Activated CD8-positive, alpha-beta memory T cell treated with anti-CD3 and anti-CD28 coated beads, Interleukin-2, amount 50 U/mL, for 48 hours (primary cell): ENCODE results near the gene ZNF214.
"Not testable (repeated sequence)": the region's sequence is repeated elsewhere in the genome, so short reads cannot be mapped to it uniquely, and the experiment has no call there.

Experiments used
- DNase-seq: peaks from one replicate; pipeline ENCODE4 v3.0.0-alpha.2; 2020

Gene ZNF214

GRCh38 chr11:6986487-6986886 lies 33.7 kb downstream of the ZNF214 start:
- DNase-seq, result no peak

DNA sequence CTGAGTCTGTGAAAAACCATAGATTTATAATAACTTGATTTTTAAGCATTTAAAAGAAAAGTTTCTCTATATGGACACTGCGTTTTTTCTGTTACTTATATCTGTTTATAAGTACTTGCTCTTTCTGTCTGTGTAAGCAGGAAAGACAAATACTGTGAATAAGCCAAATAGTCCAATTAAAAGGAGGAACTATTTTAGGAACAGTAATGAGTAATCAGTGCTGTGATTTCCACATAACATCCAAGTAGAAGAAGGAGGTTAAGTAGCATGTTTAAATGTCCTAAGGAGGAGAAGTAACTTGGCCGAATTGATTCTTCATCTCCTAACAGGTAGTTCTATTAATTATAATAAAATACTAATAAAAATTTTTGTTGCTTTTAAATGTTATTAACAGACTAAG lies 40.8 kb downstream of the ZNF214 start:
- no peak for DNase-seq

- DNase-seq, result not testable (repeated sequence)
Measured at GRCh38 chr11:6969854-6970253, 50.3 kb downstream of the ZNF214 start.

DNA sequence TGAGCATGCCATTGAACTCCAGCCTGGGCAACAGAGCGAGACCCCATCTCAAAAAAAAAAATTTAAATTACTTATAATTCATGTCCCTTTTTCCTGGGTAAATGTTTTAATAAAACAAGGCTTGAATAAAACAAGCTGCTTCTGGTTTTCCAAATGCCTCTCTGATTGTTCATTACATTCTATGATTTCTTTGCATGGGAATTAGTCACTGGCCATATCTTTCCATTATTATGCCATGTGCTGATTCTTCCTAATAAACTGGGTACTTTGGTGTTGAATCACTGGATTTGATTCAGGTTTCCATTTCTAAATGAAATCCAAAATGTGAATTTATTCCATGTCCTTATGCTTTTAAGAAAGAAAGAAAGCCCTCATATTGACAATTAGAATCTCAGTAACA lies 51.3 kb downstream of the ZNF214 start:
- DNase-seq, result no peak

- no peak for DNase-seq
Measured at GRCh38 chr11:6962673-6963072, 57.5 kb downstream of the ZNF214 start.

DNA sequence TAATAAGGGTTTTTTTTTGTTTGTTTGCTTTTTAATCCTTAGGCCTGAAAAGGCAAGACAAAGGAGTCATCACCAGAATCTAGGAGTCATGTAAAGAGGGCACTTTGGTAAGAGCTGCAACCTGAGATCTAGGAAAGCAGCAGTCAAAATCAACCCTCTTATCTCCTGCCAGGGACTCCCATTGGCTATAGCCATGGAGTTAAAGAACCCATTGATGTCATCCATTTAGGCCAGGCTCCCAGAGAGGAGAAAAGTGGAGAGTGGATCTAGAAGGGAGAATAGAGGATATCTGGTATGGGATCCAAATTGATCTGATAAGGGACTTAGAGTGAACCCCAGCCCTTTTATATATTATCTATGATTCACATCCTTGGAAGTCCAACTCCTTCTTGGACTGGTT lies 58.0 kb downstream of the ZNF214 start:
- no peak for DNase-seq

GRCh38 chr11:6954248-6954647 lies 65.9 kb downstream of the ZNF214 start:
- DNase-seq, result not testable (repeated sequence)
